ENCODE results near the gene GLIS2.

GRCh38 chr16:4338712-4339299 is 22.9 kb downstream of the GLIS2 start:
- TF ChIP-seq CTCF (conservative IDR thresholded peaks at IDR 0.05) (no peak), EZH2 (IDR thresholded peaks at IDR 0.05; ENCODE audit: low read depth) (no peak)

Measured in PC-9 (cell line).